Measurements from ENCODE around the gene WWOX. TPM values are rescaled to one million over a fixed set of nuclear protein-coding genes. Genes with fewer than 3 reads are reported as not detected.

WWOX gene
- total RNA-seq, 1 donor from 2014 or later, result 8.6 TPM

- intact Hi-C loops (cut with DNase I), result no loop called here
- no peak for DNase-seq (ENCODE audit: low spot score)
Measured at GRCh38 chr16:79069633-79070032, 970.2 kb downstream of the WWOX start.

DNA sequence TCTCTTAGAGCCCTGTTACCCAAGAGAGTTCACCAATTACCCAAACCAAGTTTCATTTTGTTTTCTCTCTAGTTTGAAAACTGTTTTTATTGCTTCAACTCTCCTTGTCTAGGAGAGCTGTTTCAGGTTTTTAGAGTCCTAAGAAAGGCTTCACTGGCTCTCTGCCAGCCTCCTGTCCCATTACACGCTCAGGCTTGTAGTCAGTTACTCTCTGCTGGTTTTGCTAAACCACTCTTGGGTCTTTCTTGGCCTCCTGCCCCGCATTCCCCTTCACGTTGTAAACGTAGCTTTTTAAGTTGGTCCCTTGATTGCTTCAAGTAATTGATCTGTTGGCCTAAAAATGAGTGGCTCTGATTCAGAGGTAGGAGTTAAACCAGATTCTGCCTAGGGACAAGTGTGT, 972.0 kb downstream of the WWOX start:
- no peak for DNase-seq (ENCODE audit: low spot score)
- intact Hi-C loops (cut with DNase I), result no loop called here

DNA sequence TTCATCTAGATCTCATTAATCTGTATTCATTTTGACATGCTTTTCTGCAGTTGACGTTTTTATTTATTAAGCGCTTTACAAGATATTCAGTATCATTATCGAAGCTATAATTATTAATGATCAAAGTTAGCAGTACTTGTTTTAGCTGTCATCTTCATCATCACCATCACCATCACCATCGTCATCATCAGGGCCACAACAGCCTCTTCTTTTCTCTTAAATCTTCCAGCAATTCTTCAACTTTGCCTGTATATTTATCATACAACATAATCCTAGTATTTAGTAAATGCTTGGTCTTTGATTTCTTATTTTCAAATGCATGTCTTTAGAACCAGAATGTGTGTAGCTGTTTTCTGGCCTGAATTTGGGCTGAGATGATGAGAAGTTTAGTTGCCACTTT, 973.1 kb downstream of the WWOX start:
- no peak for DNase-seq (ENCODE audit: low spot score)
- intact Hi-C loops (cut with DNase I), result no loop called here

GRCh38 chr16:79073566-79073965, 974.1 kb downstream of the WWOX start:
- intact Hi-C loops (cut with DNase I), result no loop called here
- DNase-seq (ENCODE audit: low spot score), result no peak

GRCh38 chr16:79074541-79074940, 975.1 kb downstream of the WWOX start:
- intact Hi-C loops (cut with DNase I), result no loop called here
- no peak for DNase-seq (ENCODE audit: low spot score)

DNA sequence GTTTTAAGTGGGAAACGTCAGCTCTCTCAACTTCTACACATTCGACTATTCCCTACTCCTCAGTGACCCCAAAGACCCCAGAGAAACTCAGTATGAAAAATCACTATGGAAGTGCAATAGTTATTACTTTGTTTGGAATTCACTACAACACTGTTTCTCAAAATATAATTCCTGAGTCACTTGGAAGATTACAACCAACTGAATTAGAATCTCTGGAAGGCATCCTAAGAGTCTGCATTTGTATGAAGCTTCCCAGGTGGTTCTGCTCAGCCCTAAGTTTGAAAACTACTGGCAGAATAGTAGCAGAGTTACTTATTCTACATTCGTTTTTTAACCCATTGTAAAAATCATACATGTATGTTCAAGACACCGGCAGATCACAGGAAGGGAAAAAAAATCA, 975.5 kb downstream of the WWOX start:
- intact Hi-C loops (cut with DNase I), result no loop called here
- no peak for DNase-seq (ENCODE audit: low spot score)

DNA sequence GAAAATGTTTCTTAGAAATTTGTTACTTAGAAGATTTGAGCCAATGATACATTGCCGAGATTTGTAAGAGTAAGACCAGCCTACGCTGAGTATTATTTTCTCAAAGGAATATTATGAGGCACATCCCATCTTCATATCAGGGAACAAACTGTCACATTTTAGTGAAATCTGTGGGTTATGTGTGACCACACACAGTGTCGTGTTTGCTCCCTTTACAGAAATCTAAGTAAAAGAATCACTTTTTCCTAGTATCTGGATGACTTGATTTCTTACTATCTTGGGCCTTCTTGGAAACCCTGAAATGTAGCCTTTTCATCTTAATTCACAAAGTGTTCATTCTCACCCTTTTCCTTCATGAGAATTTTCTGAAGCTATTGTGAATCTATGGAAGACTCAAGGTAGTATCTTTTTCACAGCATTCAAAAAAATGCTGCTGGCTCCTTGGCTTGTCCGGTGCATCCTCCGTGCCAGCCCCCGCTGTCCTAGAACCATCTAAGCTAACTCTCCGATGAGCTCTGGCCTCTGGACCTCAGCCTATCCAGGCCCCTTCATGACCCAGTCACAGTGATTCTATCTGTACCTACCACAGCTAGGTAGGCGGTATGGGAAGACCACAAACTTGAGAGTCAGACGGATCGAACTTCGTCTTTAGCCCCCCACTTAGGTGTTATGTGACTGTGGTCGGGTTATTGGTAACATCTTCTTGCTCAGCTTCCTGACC, 976.8 kb downstream of the WWOX start:
- intact Hi-C loops (cut with DNase I), result no loop called here
- DNase-seq (ENCODE audit: low spot score), result no peak

DNA sequence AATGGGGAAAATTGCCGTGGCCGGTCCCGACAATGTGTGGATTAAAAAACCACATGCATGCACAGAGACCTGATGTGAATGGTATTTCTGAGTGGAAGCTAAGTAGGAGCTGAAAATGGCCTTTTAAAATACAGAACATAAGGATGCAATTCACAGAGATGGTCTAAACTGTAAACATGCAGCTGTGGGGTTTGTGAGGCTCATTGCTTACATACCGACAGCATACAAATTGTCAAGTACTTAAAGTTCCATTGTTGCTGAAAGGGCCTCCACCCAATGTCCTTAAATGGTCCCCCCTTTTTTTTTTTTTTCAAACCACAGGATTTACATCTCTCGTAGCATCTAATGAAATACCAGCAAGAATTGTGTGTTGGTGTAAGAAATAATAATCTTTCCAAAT, 977.9 kb downstream of the WWOX start:
- intact Hi-C loops (cut with DNase I), result no loop called here
- DNase-seq (ENCODE audit: low spot score), result no peak

DNA sequence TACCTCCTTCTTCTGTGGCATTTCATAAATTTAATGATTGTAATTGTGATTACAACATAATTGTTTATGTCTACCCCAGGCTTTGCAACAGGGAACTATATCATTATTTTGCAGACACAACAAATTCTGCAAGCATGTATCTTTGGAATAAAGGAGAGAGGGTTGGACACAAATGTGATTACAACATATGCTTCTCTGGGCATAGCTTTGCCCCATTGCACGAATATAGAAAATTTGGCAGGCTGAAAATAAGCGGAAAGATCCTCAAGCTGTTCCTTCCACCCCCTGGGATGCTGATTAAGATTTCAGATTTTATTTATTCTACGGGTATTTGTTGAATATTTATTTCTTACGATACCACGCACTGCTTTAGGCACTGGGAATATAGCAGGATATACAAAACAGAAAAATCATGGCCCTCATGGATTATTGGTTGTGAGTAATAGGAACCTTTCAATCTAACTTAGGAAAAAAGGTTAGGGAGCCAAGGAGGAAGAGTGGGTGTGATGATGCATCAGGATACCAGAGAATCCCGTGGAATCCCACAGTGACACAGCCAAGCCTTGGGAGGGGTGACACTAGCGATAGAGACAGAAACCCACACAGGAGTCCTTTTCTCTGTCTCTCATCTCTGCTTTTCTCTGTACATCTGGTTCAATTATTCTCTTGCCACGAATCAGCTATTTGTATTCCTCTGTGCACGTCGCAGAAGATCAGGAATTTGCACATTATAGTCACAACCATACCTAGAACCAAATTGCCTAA, 980.4 kb downstream of the WWOX start:
- no peak for DNase-seq (ENCODE audit: low spot score)
- intact Hi-C loops (cut with DNase I), result no loop called here

DNA sequence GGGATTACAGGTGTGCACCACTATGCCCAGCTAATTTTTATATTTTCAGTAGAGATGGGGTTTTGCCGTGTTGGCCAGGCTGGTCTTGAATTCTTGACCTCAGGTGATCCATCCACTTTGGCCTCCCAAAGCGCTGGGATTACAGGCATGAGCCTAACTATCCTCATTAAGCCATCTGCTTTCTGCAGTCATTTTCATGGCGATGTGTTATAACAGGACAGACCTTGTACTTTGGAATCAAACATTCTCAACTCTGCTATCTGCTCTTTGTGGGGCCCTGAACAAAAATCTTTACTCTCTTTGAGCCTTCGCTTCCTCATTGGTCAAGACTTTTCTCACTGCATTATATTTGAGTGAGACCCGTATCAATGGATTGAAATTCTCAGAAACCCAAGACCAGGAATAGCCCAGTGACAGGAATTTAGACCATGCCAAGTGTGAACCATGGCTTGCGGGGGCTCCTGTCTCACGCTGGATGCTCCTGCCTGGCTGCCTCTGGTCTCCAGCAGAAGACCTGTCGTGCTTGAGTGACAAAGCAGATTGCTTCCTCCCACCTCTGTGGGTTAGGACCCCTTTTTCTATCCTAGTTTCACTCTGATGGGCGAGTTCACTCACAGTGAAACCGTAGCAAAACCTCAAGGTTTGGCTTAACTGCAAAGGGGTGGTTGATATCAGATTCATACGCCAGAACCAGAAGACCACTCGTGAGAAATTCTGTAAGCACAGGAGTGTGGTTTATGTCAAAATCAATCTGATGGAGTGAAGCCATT, 982.0 kb downstream of the WWOX start:
- intact Hi-C loops (cut with DNase I), result no loop called here

GRCh38 chr16:79082970-79083369, 983.5 kb downstream of the WWOX start:
- intact Hi-C loops (cut with DNase I), result no loop called here
- DNase-seq (ENCODE audit: low spot score), result no peak

More for the DNA sequence above, 982.0 kb downstream of the WWOX start:
- DNase-seq (ENCODE audit: low spot score), result no peak

DNA sequence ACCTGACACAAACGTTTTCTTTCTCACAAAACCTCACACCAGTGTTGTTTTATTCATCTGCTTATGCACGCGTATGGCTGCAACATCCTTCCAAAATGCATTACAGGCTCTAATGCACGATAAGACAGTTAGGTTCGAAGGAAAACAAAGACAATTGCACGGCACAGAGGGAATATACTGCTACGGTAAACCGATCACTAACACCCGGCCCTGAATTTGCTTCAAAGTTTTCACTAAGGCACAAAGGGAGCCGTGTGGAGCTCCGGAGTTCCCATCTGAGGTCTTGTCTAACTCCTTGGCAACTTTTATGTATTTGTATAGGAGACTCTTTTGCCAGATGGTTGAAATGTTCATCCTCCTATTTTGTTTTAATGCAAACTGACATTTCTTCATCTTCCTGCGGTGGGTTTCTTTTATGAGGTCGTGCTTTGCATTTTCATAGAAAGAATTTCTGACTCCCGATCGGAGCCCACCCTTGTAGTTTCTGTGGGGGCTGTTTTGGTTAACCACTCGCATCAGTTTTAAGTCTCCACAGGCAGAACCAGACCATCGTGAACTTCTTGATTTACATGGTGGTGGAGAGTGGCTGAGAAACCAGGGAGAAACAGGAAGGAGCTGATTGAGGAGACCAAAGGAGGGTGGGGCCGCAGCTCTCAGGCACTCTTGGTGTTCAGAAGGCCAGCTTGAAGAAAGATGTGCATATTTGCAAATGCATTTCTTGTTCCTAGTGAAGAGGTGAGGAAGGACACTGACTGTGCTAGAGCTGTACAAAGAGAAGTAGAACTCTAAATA, 984.2 kb downstream of the WWOX start:
- intact Hi-C loops (cut with DNase I), result no loop called here
- no peak for DNase-seq (ENCODE audit: low spot score)

DNA sequence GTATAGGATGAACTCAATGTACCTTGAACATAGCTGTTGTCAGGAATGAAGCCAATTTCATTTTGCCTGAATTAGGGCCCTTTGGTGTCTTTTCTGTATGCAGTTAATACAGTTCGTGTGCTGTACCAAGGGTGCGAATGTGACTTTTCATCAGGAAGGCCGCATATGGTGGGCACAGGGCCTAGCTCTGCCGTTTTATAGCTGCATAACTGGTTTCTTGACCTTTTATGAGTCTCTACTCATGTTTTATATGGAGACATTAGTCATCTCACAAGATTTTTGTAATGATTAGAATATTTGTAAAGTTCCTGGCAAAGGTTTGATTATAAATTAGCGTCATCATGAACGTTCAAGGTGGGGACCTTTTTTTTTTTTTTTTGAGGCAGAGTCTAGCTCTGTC, 989.5 kb downstream of the WWOX start:
- DNase-seq (ENCODE audit: low spot score), result no peak

GRCh38 chr16:79089735-79090284, 990.4 kb downstream of the WWOX start:
- intact Hi-C loops (cut with DNase I), result no loop called here
- no peak for DNase-seq (ENCODE audit: low spot score)

More for the DNA sequence above, 989.5 kb downstream of the WWOX start:
- intact Hi-C loops (cut with DNase I), result no loop called here

GRCh38 chr16:79090966-79091365, 991.5 kb downstream of the WWOX start:
- intact Hi-C loops (cut with DNase I), result no loop called here
- DNase-seq (ENCODE audit: low spot score), result no peak

DNA sequence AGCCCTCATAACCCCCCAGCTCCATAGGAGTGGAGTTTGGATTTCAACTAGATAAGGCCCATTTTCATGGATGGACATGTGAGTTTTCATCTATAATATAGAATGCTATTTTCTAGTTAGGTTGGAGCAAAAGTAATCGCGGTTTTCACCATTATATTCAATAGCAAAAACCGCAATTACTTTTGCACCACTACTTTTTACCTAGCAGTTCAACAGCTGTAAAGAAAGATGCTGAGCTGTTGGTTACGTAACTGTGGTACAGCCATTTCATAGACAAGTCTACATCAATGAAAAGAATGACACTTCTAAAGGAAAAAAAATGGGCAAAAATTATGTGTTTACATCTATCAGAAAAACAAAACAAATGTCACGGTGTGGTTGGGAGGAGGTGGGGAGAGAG, 993.4 kb downstream of the WWOX start:
- no peak for DNase-seq (ENCODE audit: low spot score)
- intact Hi-C loops (cut with DNase I), result no loop called here

DNA sequence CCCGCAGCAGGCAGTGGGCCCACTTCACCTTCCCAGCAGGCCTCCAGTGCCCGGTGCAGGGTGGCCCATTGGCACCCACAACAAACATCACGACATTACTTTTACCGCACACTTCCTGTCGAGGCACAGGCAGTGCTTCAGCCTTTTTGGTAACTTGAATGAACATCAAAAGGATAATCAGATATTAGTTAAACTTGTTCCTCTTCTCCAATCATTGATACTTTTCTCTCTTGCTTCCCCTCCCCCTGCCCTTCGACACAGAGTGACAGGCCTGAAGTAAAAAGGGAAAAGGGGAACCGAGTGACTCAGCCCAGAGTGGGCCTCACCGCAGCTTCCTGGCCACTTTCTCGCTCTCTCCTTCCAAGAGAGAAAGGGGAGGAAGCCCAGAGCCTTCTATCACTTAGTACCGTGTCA, 994.1 kb downstream of the WWOX start:
- peak; percentile 83 for DNase-seq (ENCODE audit: low spot score)
- intact Hi-C loops (cut with DNase I), result no loop called here

DNA sequence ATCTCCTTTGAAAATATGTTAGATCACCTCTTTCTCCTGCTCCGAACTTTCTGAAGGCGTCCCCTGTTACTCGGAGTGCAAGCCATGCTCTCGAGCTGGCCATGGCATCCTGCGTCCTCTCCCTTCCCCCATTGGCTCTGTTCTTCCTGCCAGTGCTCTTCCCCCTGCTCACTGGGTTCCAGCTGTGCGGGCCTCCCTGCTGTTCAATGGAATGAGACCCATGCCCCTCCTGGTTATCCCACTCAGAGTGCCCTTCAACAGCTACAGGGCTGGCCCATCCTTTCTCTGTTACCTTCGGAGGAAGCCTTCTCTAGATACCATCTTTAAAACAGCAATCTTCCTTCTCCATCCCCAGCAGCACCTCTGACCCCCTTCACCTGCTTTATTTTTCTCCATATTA, 996.8 kb downstream of the WWOX start:
- intact Hi-C loops (cut with DNase I), result no loop called here
- DNase-seq (ENCODE audit: low spot score), result no peak

- intact Hi-C loops (cut with DNase I), result no loop called here
- no peak for DNase-seq (ENCODE audit: low spot score)
Measured at GRCh38 chr16:79097166-79097565, 997.7 kb downstream of the WWOX start.
